ENCODE data around the gene DTWD2. TPM values are rescaled to one million over a fixed set of nuclear protein-coding genes. Genes with fewer than 3 reads are reported as not detected.
A peak's percentile ranks its signal among the peaks of the same experiment; 100 is the strongest.

The DTWD2 gene
- total and polyA plus RNA-seq, 8 donors = 0.65 to 62.6 (median 5.5) TPM

DNA sequence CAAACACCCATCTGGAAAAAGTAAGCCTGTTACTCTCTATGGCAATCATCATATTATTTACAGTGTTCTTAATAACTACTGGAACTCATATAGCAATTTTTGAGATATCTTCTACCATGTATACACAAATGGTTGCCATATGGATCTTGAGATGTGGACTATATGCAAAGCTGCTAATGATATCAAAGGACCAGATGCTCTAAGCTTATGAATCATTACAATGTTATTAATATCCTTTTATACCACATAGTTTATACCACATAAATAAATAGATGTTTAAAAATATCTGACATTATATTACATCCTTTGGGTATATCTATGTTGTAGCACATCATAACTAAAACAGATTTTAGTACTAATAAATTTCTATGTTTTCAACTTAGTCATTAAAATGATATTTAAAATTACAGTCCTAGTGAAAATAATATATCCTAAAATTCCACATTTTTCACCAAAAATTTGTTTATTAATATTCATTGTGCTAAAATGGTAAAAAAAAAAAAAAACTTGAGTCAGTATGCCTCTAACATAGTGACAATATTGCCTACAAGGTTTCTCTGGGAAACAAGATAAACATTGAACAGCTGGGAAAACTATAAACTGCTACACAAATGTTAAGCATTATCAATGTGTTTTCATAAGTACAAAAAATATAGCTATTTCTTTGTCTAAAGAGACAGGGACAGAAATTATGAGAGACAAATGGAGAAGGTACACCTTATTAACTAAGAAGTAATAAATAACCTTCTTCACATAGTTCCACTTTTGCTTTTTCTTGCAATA lies 85.5 kb downstream of the DTWD2 start:
- H3K27me3 ChIP-seq = no peaks in the 10 kb centered on the region
- H3K36me3 ChIP-seq = no peaks in the 10 kb centered on the region
- DNase-seq = peak in 1 of 2 donors; percentile 36
- H3K9me3 ChIP-seq = no peaks in the 10 kb centered on the region
- no peak for TF ChIP-seq EP300 (IDR thresholded peaks at IDR 0.05)
- TF ChIP-seq, protein P1, sequence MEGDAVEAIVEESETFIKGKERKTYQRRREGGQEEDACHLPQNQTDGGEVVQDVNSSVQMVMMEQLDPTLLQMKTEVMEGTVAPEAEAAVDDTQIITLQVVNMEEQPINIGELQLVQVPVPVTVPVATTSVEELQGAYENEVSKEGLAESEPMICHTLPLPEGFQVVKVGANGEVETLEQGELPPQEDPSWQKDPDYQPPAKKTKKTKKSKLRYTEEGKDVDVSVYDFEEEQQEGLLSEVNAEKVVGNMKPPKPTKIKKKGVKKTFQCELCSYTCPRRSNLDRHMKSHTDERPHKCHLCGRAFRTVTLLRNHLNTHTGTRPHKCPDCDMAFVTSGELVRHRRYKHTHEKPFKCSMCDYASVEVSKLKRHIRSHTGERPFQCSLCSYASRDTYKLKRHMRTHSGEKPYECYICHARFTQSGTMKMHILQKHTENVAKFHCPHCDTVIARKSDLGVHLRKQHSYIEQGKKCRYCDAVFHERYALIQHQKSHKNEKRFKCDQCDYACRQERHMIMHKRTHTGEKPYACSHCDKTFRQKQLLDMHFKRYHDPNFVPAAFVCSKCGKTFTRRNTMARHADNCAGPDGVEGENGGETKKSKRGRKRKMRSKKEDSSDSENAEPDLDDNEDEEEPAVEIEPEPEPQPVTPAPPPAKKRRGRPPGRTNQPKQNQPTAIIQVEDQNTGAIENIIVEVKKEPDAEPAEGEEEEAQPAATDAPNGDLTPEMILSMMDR (IDR thresholded peaks at IDR 0.05) = no peak
- no peak for TF ChIP-seq POLR2A (IDR thresholded peaks at IDR 0.05)
- no peak for TF ChIP-seq POLR2AphosphoS5 (IDR thresholded peaks at IDR 0.05)
- peaks cover 0 to 4% (median 0%) of the 10 kb centered on the region in 4 donors for H3K4me1 ChIP-seq
- no peak overlapping the region for H3K4me3 ChIP-seq
- no peak overlapping the region for H3K27ac ChIP-seq
- intact Hi-C loops (cut with DNase I; ENCODE audit: low total_unique reads) = no loop called here

DNA sequence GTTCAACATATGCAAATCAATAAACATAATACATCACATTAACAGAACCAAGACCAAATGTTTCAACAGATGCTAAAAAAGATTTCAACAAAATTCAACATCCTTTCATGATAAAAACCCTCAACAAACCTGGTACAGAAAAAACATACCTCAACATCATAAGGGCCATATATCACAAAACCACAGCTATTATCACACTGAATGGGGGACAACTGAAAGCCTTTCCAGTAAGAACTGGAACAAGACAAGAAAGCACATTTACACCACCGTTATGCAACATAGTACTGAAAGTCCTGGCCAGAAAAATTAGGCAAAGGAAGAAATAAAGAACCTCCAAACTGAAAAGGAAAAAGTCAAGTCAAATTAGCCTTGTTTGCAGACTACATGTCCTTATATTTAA lies 93.6 kb downstream of the DTWD2 start:
- no peak overlapping the region for H3K4me3 ChIP-seq
- peaks cover 0 to 4% (median 0%) of the 10 kb centered on the region in 4 donors for H3K4me1 ChIP-seq
- H3K36me3 ChIP-seq = no peaks in the 10 kb centered on the region
- TF ChIP-seq, protein P1 (IDR thresholded peaks at IDR 0.05) = no peak
- TF ChIP-seq EP300 (IDR thresholded peaks at IDR 0.05) (no peak), POLR2A (IDR thresholded peaks at IDR 0.05) (no peak), POLR2AphosphoS5 (IDR thresholded peaks at IDR 0.05) (no peak)
- H3K27me3 ChIP-seq = no peaks in the 10 kb centered on the region
- intact Hi-C loops (cut with DNase I; ENCODE audit: low total_unique reads) = no loop called here
- H3K27ac ChIP-seq = no peak overlapping the region
- H3K9me3 ChIP-seq = no peaks in the 10 kb centered on the region
- WGBS, 5 donors = 36 to 89% (median 86%) methylated on average over 1 of the region's 1 CpG
- no peak for DNase-seq

DNA sequence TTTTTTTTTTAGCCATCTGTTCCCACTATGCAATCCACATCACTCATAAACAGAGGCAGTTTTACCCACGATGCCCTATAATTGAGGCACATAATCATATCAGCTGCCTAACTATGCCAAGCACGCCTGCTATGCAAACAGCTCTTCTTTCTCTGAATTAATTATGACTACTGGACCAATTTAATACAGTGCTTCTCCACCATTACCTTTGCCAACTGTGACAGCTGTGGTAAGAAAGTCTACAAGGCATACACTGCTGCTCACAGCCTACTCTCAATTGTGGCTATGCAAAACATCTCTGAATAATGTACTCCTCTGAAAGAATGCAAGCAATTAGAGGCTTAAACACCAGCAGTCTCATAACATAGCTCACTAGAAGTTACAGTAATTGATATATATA lies 97.1 kb downstream of the DTWD2 start:
- intact Hi-C loops (cut with DNase I; ENCODE audit: low total_unique reads) = no loop called here
- Histone ChIP-seq H3K36me3 (no peaks in the 10 kb centered on the region), H3K9me3 (no peaks in the 10 kb centered on the region), H3K27me3 (no peaks in the 10 kb centered on the region), H3K27ac (no peak overlapping the region), H3K4me1 (no peaks in the 10 kb centered on the region), H3K4me3 (no peak overlapping the region)
- TF ChIP-seq, protein P1 (IDR thresholded peaks at IDR 0.05) = no peak
- TF ChIP-seq POLR2A (IDR thresholded peaks at IDR 0.05) (no peak), EP300 (IDR thresholded peaks at IDR 0.05) (no peak), POLR2AphosphoS5 (IDR thresholded peaks at IDR 0.05) (no peak)
- peak in 1 of 2 donors; percentile 18 for DNase-seq
- 35 to 60% (median 49%) methylated on average over 2 of the region's 2 CpGs for WGBS, 5 donors

DNA sequence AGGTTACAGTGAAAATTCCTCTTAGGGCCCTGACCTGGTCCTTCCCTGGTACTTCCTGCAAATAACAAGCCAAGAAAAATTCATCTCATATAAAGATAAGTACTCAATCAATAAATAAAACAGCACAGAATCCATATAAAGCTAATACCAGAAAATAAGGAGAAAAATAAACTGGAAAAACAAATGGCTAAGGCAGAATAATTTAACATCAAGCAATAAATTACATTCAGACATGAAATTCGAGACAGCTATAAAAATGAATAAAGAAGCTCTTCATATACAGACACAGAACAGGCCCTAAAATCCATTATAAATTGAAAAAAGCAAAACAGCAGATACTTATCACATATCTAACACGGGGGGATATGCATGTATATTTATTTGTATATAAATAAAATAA lies 99.2 kb downstream of the DTWD2 start:
- 81 to 89% (median 83%) methylated on average over 2 of the region's 2 CpGs for WGBS, 5 donors
- H3K9me3 ChIP-seq = no peaks in the 10 kb centered on the region
- no peaks in the 10 kb centered on the region for H3K27me3 ChIP-seq
- TF ChIP-seq, protein P1 (IDR thresholded peaks at IDR 0.05) = no peak
- no peak overlapping the region for H3K4me3 ChIP-seq
- no peak overlapping the region for H3K27ac ChIP-seq
- no peaks in the 10 kb centered on the region for H3K4me1 ChIP-seq
- DNase-seq = no peak
- no peaks in the 10 kb centered on the region for H3K36me3 ChIP-seq
- intact Hi-C loops (cut with DNase I; ENCODE audit: low total_unique reads) = no loop called here
